Measurements from ENCODE around the gene RAB15.

The RAB15 gene

GRCh38 chr14:64956697-64957406 is 15.3 kb downstream of the RAB15 start:
- TF ChIP-seq EZH2phosphoT487 (conservative IDR thresholded peaks at IDR 0.05; ENCODE audit: low read length) (no peak), CTCF (IDR thresholded peaks at IDR 0.05; ENCODE audit: insufficient read depth, low read length, poor library complexity, severe bottlenecking) (no peak)
- Histone ChIP-seq H3F3A (ENCODE audit: insufficient read depth) (no peaks in the 10 kb centered on the region), H3K9ac (ENCODE audit: low read length) (no peak overlapping the region), H3K36me3 (ENCODE audit: low read length) (no peaks in the 10 kb centered on the region), H2AFZ (ENCODE audit: low read depth, low read length, severe bottlenecking) (no peak overlapping the region), H3K9me3 (ENCODE audit: insufficient read depth, low read length) (no peaks in the 10 kb centered on the region), H3K79me2 (ENCODE audit: insufficient read depth, low read length) (no peaks in the 10 kb centered on the region), H3K4me2 (ENCODE audit: low read depth, low read length, poor library complexity, severe bottlenecking) (no peak overlapping the region), H3K9me2 (replicated peaks; ENCODE audit: insufficient read depth, low read length) (no peaks in the 10 kb centered on the region), H3K27ac (ENCODE audit: low read depth, low read length) (no peak overlapping the region), H3K4me3 (ENCODE audit: insufficient read depth, low read length, poor library complexity, severe bottlenecking) (no peak overlapping the region), H4K20me1 (ENCODE audit: low read depth, low read length) (no peaks in the 10 kb centered on the region), H3K27me3 (ENCODE audit: low read length) (no peaks in the 10 kb centered on the region)

- Histone ChIP-seq H3F3A (ENCODE audit: insufficient read depth) (no peaks in the 10 kb centered on the region), H3K4me3 (ENCODE audit: insufficient read depth, low read length, poor library complexity, severe bottlenecking) (no peak overlapping the region), H3K9ac (ENCODE audit: low read length) (no peak overlapping the region), H3K27ac (ENCODE audit: low read depth, low read length) (no peak overlapping the region), H3K9me3 (ENCODE audit: insufficient read depth, low read length) (no peaks in the 10 kb centered on the region), H3K36me3 (ENCODE audit: low read length) (no peaks in the 10 kb centered on the region), H2AFZ (ENCODE audit: low read depth, low read length, severe bottlenecking) (no peak overlapping the region), H3K27me3 (ENCODE audit: low read length) (no peaks in the 10 kb centered on the region), H4K20me1 (ENCODE audit: low read depth, low read length) (no peaks in the 10 kb centered on the region), H3K79me2 (ENCODE audit: insufficient read depth, low read length) (no peaks in the 10 kb centered on the region), H3K9me2 (replicated peaks; ENCODE audit: insufficient read depth, low read length) (no peaks in the 10 kb centered on the region), H3K4me2 (ENCODE audit: low read depth, low read length, poor library complexity, severe bottlenecking) (no peak overlapping the region)
- TF ChIP-seq EZH2phosphoT487 (conservative IDR thresholded peaks at IDR 0.05; ENCODE audit: low read length) = no peak
- no peak for TF ChIP-seq CTCF (IDR thresholded peaks at IDR 0.05; ENCODE audit: insufficient read depth, low read length, poor library complexity, severe bottlenecking)
Observed at GRCh38 chr14:64955297-64955696, 16.8 kb downstream of the RAB15 start.

- TF ChIP-seq EZH2phosphoT487 (conservative IDR thresholded peaks at IDR 0.05; ENCODE audit: low read length) (no peak), CTCF (IDR thresholded peaks at IDR 0.05; ENCODE audit: insufficient read depth, low read length, poor library complexity, severe bottlenecking) (no peak)
- Histone ChIP-seq H3K9me2 (replicated peaks; ENCODE audit: insufficient read depth, low read length) (no peaks in the 10 kb centered on the region), H3K79me2 (ENCODE audit: insufficient read depth, low read length) (no peaks in the 10 kb centered on the region), H3K27me3 (ENCODE audit: low read length) (no peaks in the 10 kb centered on the region), H3K4me2 (ENCODE audit: low read depth, low read length, poor library complexity, severe bottlenecking) (no peak overlapping the region), H3K27ac (ENCODE audit: low read depth, low read length) (no peak overlapping the region), H3K9ac (ENCODE audit: low read length) (no peak overlapping the region), H4K20me1 (ENCODE audit: low read depth, low read length) (no peaks in the 10 kb centered on the region), H3K36me3 (ENCODE audit: low read length) (no peaks in the 10 kb centered on the region), H3K4me3 (ENCODE audit: insufficient read depth, low read length, poor library complexity, severe bottlenecking) (no peak overlapping the region), H2AFZ (ENCODE audit: low read depth, low read length, severe bottlenecking) (no peak overlapping the region), H3K9me3 (ENCODE audit: insufficient read depth, low read length) (no peaks in the 10 kb centered on the region), H3F3A (ENCODE audit: insufficient read depth) (no peaks in the 10 kb centered on the region)
Observed at GRCh38 chr14:64954491-64955240, 17.5 kb downstream of the RAB15 start.

Data from SU-DHL-6 (cell line).